Kidney (tissue), 14 donors: ENCODE measurements around the gene MYCBP2. TPM values are rescaled to one million over a fixed set of nuclear protein-coding genes. Genes with fewer than 3 reads are reported as not detected.

Experiments
- DNase-seq, 5 donors: peaks; one replicate each; pipeline ENCODE4 v3.0.0-alpha.2; 2013 to 2020
- FAIRE-seq: peaks from 2 replicates; lab custom pipeline; 2012; peaks lifted over from hg19 to GRCh38; lab: Jason Lieb, UNC
- H3K27ac ChIP-seq, 2 donors: one replicate each; pipeline ENCODE4 v1.7.0; 2013; ENCODE audit warnings: low read depth in 2 of 2, low read length in 2 of 2, inconsistent platforms in 1 of 2
- H3K27me3 ChIP-seq: one replicate; pipeline ENCODE4 v1.7.1; 2013; ENCODE audit warnings: low read length, inconsistent platforms; ENCODE audit not compliant: control insufficient read depth, insufficient read depth
- H3K36me3 ChIP-seq, 3 donors: one replicate each; pipeline versions ENCODE4 v1.7.0 to v1.7.1; 2013; ENCODE audit warnings: low read length in 3 of 3, control low read depth in 1 of 3, inconsistent platforms in 1 of 3; ENCODE audit not compliant: insufficient read depth in 3 of 3, control insufficient read depth in 2 of 3
- H3K4me1 ChIP-seq, 3 donors: one replicate each; pipeline versions ENCODE4 v1.7.0 to v1.7.1; 2013; ENCODE audit warnings: low read length in 3 of 3, inconsistent platforms in 1 of 3, low read depth in 1 of 3; ENCODE audit not compliant: control insufficient read depth in 2 of 3, insufficient read depth in 2 of 3
- H3K4me3 ChIP-seq, 3 donors: one replicate each; pipeline versions ENCODE4 v1.7.0 to v1.8.1; 2013; ENCODE audit warnings: low read length in 3 of 3, control low read depth in 1 of 3, inconsistent platforms in 1 of 3
- H3K9ac ChIP-seq, 3 donors: one replicate each; pipeline versions ENCODE4 v1.7.0 to v1.7.1; 2013; ENCODE audit warnings: low read length in 3 of 3, control low read depth in 1 of 3, inconsistent platforms in 1 of 3
- H3K9me3 ChIP-seq, 3 donors: one replicate each; pipeline versions ENCODE4 v1.7.0 to v1.7.1; 2013; ENCODE audit warnings: low read length in 3 of 3, control low read depth in 1 of 3, inconsistent platforms in 1 of 3; ENCODE audit not compliant: control insufficient read depth in 2 of 3, insufficient read depth in 1 of 3
- CTCF ChIP-seq: IDR thresholded peaks from 3 replicates; pipeline ENCODE4 v1.5.1; 2012; ENCODE audit warnings: mild to moderate bottlenecking, moderate library complexity, borderline replicate concordance; ENCODE audit not compliant: insufficient read depth; ENCODE audit errors: extremely low read depth
- intact Hi-C: fragments of 100-400 bp; cut with DNase I; formaldehyde crosslinking; loops from one replicate; pipeline ENCODE4 v1.11.1; 2022
- polyA plus RNA-seq: library from polyadenylated mRNA; stranded (reverse); fragments of 350-450 nt; fragmentation: Illumina TruSeq; extraction: RNeasy Lipid Tissue Mini Kit (QIAGEN cat#74804); gene quantifications from one replicate; pipeline ENCODE4 v1.2.3, GENCODE V29; 2014; ENCODE audit warnings: low read depth, low replicate concordance; ENCODE audit not compliant: insufficient read depth
- total RNA-seq: library from RNA; stranded (reverse); fragmentation: NEBNext Ultra II Directional; extraction: Animal tissue kit (Norgen Biotek cat#: 25700); gene quantifications from one replicate; pipeline ENCODE4 v1.2.1, GENCODE V29; 2021
- donor health status: control.
- donor health status: control.
- donor health status: control.
- donor health status: control.
- donor health status: control.
- donor health status: DM: yes; HTN: yes; CAD: no.
- donor health status: Normal renal cell carcinoma (clear cell type).

MYCBP2 gene
- total and polyA plus RNA-seq, 2 donors from 2014 or later = 14.5 to 96.4 TPM

GRCh38 chr13:77306458-77306857 lies 20.4 kb downstream of the MYCBP2 start:
- no peak for FAIRE-seq
- H3K27me3 ChIP-seq = no peaks in the 10 kb centered on the region
- no peak for TF ChIP-seq CTCF
- no peaks in the 10 kb centered on the region for H3K36me3 ChIP-seq
- intact Hi-C loops = no loop called here
- H3K4me1 ChIP-seq = peaks cover 0 to 29% (median 2%) of the 10 kb centered on the region in 3 donors
- H3K4me3 ChIP-seq = no peak overlapping the region
- no peak for DNase-seq
- no peak overlapping the region for H3K9ac ChIP-seq
- peaks cover 0 to 3% (median 0%) of the 10 kb centered on the region in 3 donors for H3K9me3 ChIP-seq
- H3K27ac ChIP-seq = peak overlapping the region in 1 of 2 donors; percentile 7

- intact Hi-C loops = no loop called here
- H3K9me3 ChIP-seq = peaks cover 0 to 3% (median 0%) of the 10 kb centered on the region in 3 donors
- no peak overlapping the region for H3K27ac ChIP-seq
- peaks cover 0 to 29% (median 2%) of the 10 kb centered on the region in 3 donors for H3K4me1 ChIP-seq
- no peak overlapping the region for H3K9ac ChIP-seq
- peak; percentile 67 for FAIRE-seq
- H3K4me3 ChIP-seq = no peak overlapping the region
- H3K36me3 ChIP-seq = no peaks in the 10 kb centered on the region
- H3K27me3 ChIP-seq = no peaks in the 10 kb centered on the region
- TF ChIP-seq CTCF = no peak
- no peak for DNase-seq
These were observed 21.6 kb downstream of the MYCBP2 start for GRCh38 chr13:77305266-77305665.

- Histone ChIP-seq H3K36me3 (no peaks in the 10 kb centered on the region), H3K9me3 (peaks cover 0 to 3% (median 0%) of the 10 kb centered on the region in 3 donors), H3K4me1 (peaks cover 0 to 3% (median 0%) of the 10 kb centered on the region in 3 donors), H3K9ac (no peak overlapping the region), H3K4me3 (no peak overlapping the region), H3K27ac (no peak overlapping the region), H3K27me3 (no peaks in the 10 kb centered on the region)
- no peak for TF ChIP-seq CTCF
- FAIRE-seq (no peak), DNase-seq (no peak)
- intact Hi-C loops = no loop called here
These were observed 26.5 kb downstream of the MYCBP2 start for GRCh38 chr13:77300176-77301037.
